GM19043 (cell line): ENCODE data around the gene DDX50.
"Not testable (repeated sequence)": the region's sequence is repeated elsewhere in the genome, so short reads cannot be mapped to it uniquely, and the experiment has no call there.

Experiments
- ATAC-seq: cut with Tn5 transposase; IDR thresholded peaks from one replicate; pipeline ENCODE4 v1.9.1; 2021; ENCODE audit warnings: low read depth; ENCODE audit not compliant: unreplicated experiment

The DDX50 gene, protein sequence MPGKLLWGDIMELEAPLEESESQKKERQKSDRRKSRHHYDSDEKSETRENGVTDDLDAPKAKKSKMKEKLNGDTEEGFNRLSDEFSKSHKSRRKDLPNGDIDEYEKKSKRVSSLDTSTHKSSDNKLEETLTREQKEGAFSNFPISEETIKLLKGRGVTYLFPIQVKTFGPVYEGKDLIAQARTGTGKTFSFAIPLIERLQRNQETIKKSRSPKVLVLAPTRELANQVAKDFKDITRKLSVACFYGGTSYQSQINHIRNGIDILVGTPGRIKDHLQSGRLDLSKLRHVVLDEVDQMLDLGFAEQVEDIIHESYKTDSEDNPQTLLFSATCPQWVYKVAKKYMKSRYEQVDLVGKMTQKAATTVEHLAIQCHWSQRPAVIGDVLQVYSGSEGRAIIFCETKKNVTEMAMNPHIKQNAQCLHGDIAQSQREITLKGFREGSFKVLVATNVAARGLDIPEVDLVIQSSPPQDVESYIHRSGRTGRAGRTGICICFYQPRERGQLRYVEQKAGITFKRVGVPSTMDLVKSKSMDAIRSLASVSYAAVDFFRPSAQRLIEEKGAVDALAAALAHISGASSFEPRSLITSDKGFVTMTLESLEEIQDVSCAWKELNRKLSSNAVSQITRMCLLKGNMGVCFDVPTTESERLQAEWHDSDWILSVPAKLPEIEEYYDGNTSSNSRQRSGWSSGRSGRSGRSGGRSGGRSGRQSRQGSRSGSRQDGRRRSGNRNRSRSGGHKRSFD

GRCh38 chr10:68901105-68901927 is at the start of gene DDX50:
Gene DDX50, plus strand, starts transcription at chr10:68901315. Its CDS starts 70 bp downstream, at chr10:68901385.
- ATAC-seq, result peak; percentile 99

- no peak for ATAC-seq
These were observed 44.8 kb upstream of the DDX50 start for GRCh38 chr10:68856352-68856751.

GRCh38 chr10:68857005-68857404 is 44.1 kb upstream of the DDX50 start:
- no peak for ATAC-seq

DNA sequence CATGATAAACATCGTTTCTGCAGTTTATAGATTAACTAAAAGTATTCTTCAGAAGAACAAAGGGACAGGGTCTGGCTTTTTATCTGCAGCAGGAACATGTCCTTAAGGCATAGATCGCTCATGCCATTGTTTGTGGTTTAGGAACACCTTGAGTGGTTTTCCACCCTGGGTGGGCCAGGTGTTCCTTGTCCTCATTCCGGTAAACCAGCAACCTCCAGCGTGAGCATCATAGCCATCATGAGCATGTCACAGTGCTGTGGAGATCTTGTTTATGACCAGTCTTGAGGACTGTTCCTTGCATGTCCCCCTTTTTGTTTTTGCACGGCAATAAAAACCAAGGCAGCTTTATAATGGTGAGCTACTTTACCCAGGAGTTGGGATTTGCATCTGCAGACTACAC is 39.9 kb upstream of the DDX50 start:
- ATAC-seq, result no peak

- no peak for ATAC-seq
These were observed 36.5 kb upstream of the DDX50 start for GRCh38 chr10:68864611-68865010.

DNA sequence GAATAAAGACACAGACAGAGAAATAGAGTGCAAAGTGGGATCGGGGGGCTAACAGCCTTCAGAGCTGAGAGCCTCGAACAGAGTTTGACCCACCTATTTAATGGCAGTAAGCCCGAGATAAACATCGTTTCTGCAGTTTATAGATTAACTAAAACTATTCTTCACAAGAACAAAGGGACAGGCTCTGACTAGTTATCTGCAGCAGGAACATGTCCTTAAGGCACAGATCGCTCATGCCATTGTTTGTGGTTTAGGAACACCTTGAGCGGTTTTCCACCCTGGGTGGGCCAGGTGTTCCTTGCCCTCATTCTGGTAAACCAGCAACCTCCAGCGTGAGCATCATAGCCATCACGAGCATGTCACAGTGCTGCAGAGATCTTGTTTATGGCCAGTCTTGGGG is 32.9 kb upstream of the DDX50 start:
- not testable (repeated sequence) for ATAC-seq

GRCh38 chr10:68869623-68870022 is 31.5 kb upstream of the DDX50 start:
- ATAC-seq, result no peak

DNA sequence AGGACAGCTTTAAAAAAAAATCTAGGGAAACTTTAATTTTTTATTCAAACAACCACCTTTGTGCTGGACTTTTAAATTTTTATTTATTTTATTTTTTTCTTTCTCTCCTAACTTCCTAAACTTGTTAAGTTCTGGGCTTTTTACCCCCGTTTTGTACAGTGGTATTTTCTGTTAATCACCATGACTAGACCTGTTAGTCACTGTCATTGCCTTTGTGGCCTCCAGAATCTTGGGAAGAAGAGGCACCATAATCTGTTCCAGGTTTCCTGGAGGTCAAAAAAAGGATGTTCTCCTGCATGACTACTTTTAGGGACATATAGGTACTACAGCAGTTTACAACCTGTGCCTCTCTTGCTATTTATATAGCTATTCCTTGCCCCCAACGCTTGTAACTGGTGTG is 31.1 kb upstream of the DDX50 start:
- no peak for ATAC-seq

- ATAC-seq, result no peak
These were observed 30.5 kb upstream of the DDX50 start for GRCh38 chr10:68870545-68871104.

- no peak for ATAC-seq
These were observed 29.9 kb upstream of the DDX50 start for GRCh38 chr10:68871105-68871711.

- ATAC-seq, result no peak
These were observed 29.3 kb upstream of the DDX50 start for GRCh38 chr10:68871731-68872342.

DNA sequence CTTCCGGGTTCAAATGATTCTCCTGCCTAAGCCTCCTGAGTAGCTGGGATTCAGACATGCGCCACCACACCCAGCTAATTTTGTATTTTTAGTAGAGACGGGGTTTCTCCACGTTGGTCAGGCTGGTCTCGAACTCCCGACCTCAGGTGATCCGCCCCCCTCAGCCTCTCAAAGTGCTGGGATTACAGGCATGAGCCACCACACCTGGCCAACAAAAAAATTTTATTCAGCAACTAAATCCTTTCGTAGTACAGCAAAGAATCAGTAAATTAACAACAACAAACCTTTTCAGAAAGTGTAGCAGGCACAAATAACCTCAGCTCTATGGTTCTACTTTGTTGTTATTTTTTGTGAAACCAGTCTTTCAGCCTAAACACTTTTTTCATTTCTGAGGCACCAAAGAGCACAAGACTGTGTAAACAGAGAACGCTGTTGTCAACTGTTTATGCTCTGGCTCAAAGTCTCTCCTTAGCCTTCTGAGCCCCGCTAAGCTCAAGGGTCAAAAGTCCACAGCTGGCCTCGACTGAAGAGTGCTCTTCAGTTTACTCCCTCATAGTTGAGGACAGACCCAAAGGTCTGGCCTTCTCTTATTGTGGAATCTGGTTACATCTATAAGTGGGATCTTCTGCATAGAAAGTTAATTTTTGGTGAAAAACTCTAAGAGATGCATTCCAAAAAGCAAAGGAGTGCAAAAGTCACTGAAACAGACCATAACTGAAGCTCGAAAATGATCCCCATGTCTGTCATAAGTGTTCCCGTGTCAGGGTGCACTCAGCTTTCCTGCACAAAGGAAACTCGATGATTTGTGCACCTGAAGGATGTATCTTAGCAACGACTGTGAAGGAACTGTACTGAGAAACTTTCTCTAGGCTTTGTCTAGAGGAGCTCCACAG is 24.6 kb upstream of the DDX50 start:
- no peak for ATAC-seq

GRCh38 chr10:68877482-68878110 is 23.5 kb upstream of the DDX50 start:
- ATAC-seq, result no peak

DNA sequence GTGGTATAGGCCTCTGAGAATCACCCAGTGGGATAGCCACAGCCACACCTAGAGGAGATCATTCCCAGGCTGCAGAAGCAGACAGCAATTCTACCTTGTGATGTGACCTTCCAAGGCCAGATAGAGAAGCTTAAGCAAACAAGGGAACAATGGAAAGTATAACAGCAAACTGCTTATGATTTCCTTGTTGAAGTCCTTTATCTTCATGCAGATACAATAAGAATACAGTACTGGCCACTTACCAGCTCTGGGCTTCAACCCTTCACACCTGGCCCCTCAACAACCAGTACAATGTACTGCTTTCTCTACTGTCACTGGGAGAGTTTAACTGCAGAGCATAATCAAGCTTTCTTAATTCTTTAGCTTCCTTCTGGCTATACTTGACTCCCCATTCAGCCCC is 22.6 kb upstream of the DDX50 start:
- no peak for ATAC-seq

- no peak for ATAC-seq
These were observed 21.5 kb upstream of the DDX50 start for GRCh38 chr10:68879628-68880027.

GRCh38 chr10:68880181-68880580 is 20.9 kb upstream of the DDX50 start:
- ATAC-seq, result no peak

- ATAC-seq, result no peak
These were observed 6.1 kb upstream of the DDX50 start for GRCh38 chr10:68895041-68895440.

- ATAC-seq, result no peak
These were observed 3.8 kb upstream of the DDX50 start for GRCh38 chr10:68897336-68897741.
